GM19324 (cell line): ENCODE measurements around the gene DDX3X.

Source experiments
- ATAC-seq: cut with Tn5 transposase; IDR thresholded peaks from one replicate; pipeline ENCODE4 v1.9.1; 2021; ENCODE audit warnings: mild to moderate bottlenecking, moderate library complexity; ENCODE audit not compliant: unreplicated experiment, low FRiP score

Gene DDX3X

DNA sequence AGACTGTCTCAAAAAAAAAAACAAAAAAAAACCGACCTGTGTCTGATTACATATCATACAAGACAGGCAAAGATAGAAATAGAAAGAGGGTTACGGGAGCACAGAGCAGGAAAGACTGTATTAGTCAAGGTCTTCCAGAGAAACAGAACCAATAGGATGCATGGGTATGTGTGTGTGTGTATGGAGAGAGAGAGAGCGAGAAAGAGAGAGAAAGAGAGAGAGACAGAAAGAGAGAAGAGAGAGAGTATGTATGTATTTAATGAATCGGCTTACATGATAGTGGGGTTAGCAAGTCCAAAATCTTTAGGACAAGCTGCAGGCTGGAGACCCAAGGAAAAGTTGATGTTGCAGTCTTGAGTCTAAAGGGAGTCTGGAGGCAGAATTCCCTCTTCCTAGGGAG, 7.5 kb upstream of the DDX3X start:
- no peak for ATAC-seq

DNA sequence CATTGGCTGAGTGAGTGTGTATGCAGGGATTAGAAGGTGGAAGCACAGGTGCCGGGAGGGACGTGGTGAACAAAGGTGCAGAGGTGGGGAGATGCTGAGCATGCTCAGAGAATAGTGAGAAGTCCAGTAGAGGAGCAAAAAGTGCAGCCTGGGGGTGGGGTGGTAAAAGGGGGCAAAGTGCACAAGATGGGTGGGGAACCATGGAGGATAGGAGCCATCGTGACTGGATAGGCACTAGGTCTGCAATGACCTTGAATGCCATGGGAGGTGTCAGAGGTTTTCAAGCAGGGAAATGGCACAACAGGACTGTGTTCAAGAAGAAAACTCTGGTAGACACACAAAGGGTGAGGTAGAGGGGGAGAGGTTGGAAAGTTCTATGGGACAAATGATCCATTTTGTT, 6.6 kb upstream of the DDX3X start:
- ATAC-seq: no peak

DNA sequence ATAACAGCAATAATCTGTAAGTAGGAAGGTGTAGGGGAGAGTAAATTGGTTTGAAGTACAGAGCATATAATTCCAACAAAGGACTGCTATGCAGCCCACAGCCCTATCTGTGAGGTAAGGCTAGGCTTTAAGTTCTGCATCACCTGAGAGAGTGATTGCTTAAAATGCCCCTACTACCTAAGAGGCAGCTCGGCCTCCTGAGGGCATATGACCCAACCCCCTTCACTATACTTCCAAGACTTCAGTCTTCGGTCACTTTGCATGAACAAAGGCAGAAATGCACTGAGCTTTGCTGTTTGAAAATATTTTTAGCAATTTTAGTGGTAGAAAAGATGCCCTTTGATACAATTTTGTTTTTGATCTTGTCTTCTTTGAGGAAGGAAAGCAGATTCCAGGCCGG, 4.9 kb upstream of the DDX3X start:
- ATAC-seq: no peak

DNA sequence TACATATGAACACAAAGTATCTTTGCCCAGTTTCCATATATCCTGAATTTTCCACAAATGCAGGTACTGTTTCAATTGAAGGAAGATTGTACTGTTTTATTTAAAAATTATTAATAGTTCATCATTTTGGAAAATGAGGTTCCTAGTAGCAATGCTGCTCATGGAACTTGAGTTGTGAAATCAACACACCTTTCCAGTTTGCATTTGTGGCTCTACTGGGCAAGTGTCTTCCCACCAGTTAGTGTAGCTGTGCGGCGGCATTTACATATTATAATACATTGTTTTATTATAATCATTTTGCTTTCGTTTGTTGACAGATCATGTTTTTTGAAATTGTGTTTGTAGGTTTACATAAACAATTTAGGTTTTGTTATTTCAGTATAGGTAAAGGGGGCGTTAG, 2.0 kb upstream of the DDX3X start:
- no peak for ATAC-seq

DNA sequence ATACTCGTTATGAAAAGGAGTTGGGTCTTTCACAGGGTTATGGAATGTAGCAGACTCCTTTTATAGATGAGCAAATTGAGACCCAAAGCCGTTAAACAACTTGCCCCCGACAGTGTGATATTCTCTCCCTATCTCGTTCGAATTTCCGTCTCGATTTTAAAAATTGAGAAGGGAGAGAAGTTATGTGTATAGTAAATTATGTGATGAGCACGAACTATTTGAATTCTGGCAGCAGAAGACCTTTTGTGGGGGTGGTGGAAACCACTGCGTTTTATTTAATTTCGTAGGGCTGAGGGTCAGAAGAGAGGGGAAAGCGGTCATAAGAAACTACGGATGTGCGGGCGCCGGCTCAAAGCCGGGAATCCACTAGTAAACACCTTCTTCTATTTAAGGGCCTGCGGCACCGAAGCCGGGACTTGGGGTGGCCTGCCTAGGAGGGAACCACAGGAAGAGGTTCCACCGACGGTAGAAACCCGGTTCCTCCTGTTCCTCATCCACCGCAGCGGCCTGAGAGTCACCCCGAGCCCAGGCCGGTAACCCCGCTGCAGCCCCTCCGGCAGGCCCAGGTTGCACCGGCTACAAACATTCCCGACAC, 1.5 kb upstream of the DDX3X start:
- ATAC-seq: no peak

DNA sequence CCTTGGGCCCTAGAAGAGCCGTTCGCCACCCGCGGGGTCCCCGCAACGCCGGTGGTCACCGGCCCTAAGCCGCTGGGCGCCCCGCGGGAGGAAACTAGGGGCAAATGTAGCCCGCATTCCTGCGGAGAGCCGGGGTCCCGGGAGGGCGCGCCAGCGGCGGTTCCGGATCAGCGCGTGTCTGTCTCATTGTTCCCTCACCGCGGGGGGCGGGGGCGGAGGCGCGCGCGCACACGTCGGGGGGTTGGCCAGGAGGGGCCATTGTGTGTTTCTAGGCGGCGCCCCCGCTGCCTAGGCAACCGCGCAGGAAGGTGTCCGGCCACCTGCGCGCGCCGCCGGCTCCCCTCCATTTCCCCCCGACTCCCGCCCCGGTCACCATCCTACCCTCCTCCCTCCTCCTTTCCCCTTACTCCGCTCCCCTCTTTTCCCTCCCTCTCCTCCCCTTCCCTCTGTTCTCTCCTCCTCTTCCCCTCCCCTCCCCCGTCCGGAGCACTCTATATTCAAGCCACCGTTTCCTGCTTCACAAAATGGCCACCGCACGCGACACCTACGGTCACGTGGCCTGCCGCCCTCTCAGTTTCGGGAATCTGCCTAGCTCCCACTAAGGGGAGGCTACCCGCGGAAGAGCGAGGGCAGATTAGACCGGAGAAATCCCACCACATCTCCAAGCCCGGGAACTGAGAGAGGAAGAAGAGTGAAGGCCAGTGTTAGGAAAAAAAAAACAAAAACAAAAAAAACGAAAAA, 789 bp upstream of the DDX3X start:
- ATAC-seq: peak; percentile 51

DNA sequence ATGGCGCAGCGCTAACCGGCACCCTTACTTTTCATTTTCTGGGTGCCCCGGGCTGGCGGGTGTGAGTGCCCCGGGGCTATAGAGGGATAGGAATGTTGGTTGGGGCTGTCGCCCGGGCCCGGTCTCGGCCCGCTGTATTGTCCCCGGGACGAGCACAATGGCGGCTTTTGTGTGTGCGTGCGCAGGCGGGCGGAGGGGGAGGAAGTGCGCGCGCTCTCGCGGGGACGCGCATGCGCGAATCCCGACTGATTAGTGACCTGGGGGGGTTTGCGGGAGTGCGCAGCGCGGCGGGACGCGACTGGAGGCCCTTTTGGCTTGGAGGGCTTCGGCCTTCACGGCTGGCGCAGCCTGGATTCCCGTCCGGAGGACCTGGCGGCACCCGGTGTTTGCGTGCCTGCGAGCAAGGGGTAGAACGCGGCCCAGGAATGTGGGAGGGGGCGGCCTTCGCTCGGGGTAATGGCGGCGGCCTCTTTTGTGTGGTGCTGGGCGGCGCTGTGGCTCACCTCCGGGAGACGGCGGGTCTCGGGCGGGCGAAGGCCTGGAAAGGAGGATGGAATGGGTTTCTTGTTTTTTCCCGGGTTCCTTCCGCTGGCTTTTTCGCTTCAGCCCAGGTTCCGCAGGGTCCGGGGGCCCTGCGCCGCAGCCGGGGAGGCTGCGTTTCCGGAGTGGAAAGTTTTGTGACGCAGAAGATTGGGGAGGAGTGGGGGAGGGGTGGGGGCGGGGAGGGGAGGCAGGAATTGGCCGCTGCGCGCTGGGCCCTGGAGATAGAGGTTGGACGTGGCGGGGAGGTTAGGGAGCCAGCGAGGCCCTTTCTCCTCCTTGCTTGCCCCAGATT, 618 bp downstream of the DDX3X start:
- peak; percentile 31 for ATAC-seq

DNA sequence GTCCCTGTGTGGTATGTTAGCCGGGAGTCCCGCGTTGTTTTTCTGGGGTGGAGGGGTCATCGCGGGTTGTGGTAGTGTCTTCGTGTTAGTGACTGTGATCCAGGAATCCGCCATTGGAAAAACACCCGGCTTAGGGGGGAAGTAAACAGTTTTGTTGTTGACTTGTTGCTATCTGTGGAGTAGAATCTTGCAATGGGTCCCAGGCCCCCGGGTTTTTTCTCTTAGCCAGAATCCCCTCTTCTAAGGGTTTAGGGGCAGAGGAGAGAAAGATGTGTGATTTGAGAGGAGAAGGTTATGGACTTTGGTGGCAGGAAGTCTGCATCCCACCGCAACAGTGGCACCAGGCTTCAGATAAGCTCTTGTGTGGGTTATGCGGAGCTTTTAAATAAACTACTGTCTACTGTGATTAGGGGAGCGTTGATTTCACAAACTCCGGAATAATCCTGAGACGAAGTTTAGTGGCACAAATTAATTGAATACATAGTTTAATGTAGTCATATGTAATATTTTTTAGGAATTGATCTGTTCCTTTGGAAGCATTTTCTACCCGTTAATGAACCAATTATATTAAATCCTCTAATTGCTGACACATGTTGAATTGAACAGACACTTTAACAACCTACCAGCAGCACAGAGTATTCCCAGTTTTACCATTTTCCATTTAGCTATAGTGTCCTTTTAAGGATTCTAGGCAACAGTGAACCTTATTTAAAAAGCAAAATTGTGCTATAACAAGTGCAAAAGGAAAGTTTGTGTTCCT, 1.4 kb downstream of the DDX3X start:
- no peak for ATAC-seq

DNA sequence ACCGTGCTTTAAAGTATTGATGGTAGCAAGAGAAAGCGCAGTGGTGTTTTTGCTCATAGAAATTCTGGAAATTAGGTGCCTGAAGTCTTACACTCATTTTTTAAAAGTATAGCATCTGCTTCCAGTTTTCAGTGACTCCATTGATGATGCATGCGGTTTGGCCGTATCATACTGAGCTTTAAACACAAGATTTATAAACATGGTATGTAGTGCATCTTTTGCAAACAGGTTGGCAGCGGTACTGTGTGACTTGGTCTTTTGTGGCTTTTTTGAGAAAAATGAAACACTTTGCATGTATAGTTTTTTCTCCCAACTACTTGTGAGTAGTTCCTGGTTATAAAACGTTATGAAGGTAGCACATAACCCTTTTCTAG, 2.0 kb downstream of the DDX3X start:
- ATAC-seq: no peak

DNA sequence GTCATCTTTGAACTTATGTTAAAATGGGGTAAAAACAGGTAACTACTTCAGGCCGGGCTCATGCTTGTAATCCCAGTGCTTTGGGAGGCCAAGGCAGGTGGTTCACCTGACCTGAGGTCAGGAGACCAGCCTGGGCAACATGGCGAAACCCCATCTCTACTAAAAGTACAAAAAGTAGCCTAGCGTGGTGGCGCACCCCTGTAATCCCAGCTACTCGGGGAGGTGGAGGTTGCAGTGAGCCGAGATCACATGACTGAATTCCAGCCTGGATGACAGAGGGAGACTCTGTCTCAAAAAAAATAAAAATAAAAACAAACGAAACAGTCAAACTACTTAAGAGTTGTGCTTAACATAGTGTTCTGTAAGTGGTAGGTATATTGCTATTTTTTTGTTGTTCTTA, 2.5 kb downstream of the DDX3X start:
- no peak for ATAC-seq

DNA sequence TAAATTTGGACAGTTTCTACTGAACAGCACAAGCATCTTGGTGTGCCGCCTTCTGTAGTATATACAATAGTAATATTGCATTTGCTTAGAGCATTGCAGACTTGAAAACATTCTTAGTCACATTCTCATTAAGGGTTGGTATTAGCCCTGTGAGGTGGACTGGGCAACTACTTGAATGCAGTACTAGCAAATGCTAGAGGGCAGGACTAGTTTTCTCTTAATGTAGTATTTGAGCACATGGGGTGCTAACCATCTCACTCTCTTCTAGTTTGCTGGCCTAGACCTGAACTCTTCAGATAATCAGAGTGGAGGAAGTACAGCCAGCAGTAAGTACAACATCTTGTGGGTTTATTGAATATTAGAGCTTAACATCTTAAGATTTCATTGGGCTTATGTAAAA, 3.2 kb downstream of the DDX3X start:
- ATAC-seq: no peak

DNA sequence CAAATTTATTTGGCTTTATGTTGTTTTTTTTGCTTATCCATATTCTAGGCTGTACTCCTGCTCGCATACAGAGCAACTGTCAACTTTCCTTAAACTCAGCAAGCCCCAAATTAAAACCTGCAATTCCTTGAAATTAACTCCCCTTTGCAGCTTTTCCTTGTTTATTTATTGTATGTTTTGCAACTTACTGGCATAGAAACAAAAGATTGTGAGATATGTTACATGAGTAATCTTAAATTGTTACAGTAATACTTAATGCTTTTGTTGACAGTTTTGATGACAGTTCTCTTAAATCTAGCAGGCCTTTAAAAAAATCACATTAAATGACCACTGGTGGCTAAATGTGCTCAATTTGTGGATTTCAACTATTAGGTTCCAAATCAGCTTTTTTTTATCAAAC, 4.5 kb downstream of the DDX3X start:
- no peak for ATAC-seq

DNA sequence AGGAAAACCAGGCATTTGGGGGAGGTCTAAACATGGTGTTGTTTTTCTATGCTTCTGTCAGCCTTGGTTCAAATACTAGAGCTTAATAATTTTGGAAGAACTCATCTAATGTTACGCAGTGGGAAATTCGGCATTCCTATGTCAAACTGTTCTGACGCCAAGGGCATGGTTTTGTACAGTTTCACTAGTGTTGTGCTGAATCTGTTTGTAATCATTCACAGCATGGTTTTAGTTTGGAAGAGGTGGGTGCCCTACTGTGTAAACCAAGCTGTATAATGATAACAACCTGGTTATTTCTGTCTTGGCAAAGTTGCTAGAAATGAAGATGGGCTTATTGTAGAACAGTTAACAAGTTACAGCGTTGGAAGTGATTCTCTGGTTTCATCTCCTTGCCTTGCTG, 5.2 kb downstream of the DDX3X start:
- no peak for ATAC-seq

DNA sequence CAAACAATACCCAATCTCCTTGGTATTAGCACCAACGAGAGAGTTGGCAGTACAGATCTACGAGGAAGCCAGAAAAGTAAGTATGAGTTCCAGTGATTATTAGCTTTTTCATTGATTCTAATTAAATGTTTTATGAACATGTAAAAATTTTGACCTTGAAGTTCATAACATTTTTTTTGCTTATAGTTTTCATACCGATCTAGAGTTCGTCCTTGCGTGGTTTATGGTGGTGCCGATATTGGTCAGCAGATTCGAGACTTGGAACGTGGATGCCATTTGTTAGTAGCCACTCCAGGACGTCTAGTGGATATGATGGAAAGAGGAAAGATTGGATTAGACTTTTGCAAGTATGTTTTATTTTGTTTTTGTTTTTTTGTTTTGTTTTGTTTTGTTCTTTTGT, 10.1 kb downstream of the DDX3X start:
- ATAC-seq: no peak

DNA sequence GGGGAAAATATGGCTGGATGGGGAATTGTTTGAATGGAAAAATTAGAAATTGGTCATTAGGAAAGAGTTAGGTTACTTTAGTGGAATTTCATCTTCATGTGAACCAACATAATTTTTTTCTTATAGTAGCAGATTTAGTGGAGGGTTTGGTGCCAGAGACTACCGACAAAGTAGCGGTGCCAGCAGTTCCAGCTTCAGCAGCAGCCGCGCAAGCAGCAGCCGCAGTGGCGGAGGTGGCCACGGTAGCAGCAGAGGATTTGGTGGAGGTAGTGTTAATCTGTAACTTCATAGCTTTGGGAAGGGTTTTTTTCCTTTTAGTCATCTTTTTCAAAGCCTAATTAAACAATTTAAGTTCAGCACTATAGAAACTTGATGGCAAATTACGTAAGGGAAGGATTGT, 13.2 kb downstream of the DDX3X start:
- no peak for ATAC-seq

DNA sequence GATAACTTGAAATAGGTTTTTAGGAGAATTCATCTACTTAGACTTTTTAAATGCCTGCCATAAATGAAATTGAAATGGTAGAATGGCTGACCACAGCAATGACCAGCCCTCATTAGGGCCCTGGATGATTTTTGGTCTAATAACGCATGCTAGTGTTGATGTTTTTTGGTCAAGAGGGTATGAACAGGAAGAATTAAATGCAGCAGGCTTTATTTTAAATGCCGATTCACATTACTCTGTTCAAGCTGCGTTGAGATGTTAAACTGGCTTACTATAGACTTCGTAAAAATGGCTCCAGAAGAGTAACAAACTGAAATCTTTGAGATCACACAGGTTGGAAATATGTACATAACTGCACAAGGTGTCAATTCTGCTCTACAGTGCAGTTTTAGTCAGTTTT, 14.6 kb downstream of the DDX3X start:
- ATAC-seq: no peak

DNA sequence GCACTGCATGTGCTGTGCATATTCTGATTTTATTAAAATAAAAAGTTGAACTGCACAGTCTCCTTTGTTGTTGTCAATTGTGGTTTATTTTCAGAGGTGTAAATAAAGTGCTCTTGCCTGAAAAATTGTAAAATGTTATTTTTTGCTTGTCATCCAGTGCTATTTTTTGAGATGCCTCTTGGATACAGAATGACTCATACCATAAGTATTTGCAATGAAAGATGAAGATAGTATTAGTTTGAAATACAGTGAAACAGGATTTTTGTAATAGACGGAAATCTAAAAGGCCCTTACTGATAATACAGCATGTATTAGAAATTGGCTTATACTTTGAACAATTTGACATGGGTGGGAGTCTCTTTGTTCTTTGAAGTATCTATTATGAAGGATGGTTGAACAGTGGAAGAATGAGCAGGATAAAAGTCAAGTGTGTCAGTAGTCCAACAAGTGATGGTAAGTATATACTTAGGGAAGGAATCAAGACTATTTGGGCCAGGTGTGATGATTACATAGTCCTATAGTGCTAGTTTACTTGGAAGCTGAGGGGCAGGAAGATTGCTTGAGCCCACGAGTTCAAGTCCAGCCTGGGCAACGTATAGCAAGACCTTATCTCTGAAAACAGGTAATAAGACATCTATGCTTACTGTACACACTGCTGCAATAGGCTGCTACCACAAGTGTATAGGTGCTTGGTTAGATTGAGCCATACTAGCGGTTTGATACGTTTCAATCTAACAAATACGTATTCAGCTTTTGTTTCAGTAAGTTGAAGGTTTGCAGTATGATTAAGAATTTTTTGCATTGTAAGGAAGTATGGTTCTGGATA, 16.4 kb downstream of the DDX3X start:
- ATAC-seq: no peak

DNA sequence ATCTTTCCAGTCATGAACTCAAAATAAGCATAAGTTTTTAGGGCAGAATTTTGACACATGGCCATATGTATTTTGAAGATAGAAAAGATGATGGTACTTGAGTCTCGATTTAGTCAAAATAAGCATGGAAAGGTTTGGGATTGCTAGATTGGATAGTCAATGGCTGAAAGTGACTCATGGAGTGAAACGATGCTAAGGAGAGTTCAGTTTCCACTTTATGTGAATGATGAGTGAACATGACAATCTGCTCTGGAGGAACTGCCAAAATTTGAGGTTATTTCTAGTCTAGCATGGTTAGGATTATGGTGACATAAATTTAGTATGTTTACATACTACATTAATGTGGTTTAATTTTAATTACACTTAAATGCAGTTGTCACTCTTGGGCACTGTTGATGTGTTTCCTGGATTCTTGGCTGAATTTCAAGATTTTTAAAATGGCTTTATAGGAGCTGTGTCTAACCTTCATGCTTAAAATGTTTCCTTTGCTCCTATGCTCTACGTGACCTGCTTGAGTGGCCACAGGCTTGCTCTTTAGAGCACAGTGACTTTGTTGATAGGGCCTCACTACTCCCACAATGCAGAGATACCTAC, 17.1 kb downstream of the DDX3X start:
- ATAC-seq: no peak

DNA sequence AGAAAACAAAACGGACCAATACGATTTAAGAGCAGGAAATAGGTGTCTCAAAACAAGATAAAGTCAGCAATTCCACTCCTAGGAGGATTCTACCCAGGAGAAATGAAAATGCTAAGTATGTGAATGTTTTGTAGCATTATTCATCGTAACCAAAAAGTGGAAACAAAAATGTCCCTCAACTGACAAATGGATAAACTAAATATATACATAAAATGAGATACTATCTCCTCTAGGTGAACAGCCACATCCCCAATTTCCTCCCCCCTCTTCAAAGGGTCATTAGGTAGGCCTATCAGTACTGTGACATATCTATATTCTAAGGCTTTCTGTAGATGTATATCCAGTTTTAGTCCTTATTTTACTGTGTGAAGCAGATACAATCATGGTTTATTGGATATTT, 18.0 kb downstream of the DDX3X start:
- no peak for ATAC-seq

DNA sequence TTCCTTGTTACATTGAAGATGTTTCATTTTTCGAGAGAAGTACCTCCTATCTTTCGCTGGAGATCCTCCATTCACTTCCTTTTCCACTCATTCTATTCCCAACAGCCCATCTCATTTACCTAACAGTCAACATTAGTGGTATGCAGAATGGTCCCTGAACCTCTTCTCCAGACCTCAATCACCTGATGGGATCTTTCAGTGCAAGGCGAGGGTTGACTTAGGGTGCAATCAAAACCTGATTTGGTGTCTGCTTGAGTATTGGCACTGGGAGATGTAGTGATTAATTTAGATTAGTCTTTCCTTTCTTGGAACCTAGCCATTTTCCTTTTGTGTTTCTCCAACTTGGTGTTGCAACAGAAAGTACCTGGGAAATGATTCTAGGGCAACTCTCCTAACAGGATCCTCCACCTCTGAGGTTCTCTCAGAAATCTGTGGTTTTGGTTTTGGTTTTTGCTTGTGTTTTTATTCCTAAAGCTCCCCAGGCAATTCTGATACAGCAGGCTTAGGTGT, 18.4 kb downstream of the DDX3X start:
- ATAC-seq: no peak
